K562 (cell line): ENCODE data around the gene NME4. TPM values are rescaled to one million over a fixed set of nuclear protein-coding genes. Genes with fewer than 3 reads are reported as not detected.

Experiments used
- E2F6 ChIP-seq, 2 experiments: IDR thresholded peaks; 2 replicates each; pipeline ENCODE4 v1.6.1; 2011; ENCODE audit warnings: borderline replicate concordance in 1 of 2, control low read depth in 1 of 2, low read depth in 1 of 2, low read length in 1 of 2, mild to moderate bottlenecking in 1 of 2, mixed read lengths in 1 of 2, moderate library complexity in 1 of 2; ENCODE audit not compliant: insufficient read depth in 1 of 2, insufficient read length in 1 of 2, poor library complexity in 1 of 2, severe bottlenecking in 1 of 2; ENCODE audit errors: extremely low read depth in 1 of 2
- L3MBTL2 ChIP-seq: fragments of 450-650 bp; IDR thresholded peaks from 2 replicates; pipeline ENCODE4 v1.6.1; 2016; ENCODE audit warnings: mild to moderate bottlenecking, moderate library complexity
- SIN3A ChIP-seq, 2 experiments: fragments of 150-350 bp in 1 of 2; IDR thresholded peaks; 2 replicates each; pipeline ENCODE4 v1.6.1; 2011 to 2016; ENCODE audit warnings: borderline replicate concordance in 2 of 2, low read depth in 2 of 2, low read length in 2 of 2, mild to moderate bottlenecking in 2 of 2, moderate library complexity in 2 of 2; ENCODE audit not compliant: control insufficient read depth in 1 of 2
- USF1 ChIP-seq: sonication (generic); formaldehyde crosslinking; IDR thresholded peaks from 2 replicates; pipeline ENCODE4 v1.9.0; 2022; ENCODE audit warnings: mild to moderate bottlenecking, missing genetic modification reagents
- VEZF1 ChIP-seq: fragments of 200-800 bp; sonication (Bioruptor generic); IDR thresholded peaks from 2 replicates; pipeline ENCODE4 v1.6.1; 2017; ENCODE audit warnings: missing genetic modification characterization, missing compliant biosample characterization
- ZBTB49 ChIP-seq: sonication (generic); formaldehyde crosslinking; IDR thresholded peaks from 2 replicates; pipeline ENCODE4 v1.8.0; 2022; ENCODE audit warnings: missing genetic modification reagents, mild to moderate bottlenecking, borderline replicate concordance
- ZBTB9 ChIP-seq: fragments of 450-650 bp; formaldehyde crosslinking; IDR thresholded peaks from 2 replicates; pipeline ENCODE4 v1.4.0; 2020; ENCODE audit warnings: mild to moderate bottlenecking, moderate library complexity
- ZC3H4 ChIP-seq: sonication (generic); formaldehyde crosslinking; IDR thresholded peaks from 2 replicates; pipeline ENCODE4 v1.9.0; 2021; ENCODE audit warnings: missing genetic modification reagents, borderline replicate concordance
- polyA plus RNA-seq, 8 experiments: library from polyadenylated mRNA; depleted of rRNA in 4 of 8; stranded (reverse) in 5 of 8; unstranded in 3 of 8; fragments of >200 nt; fragmentation: Nextera tagmentation in 2 of 8; fragmentation: Illumina TruSeq in 1 of 8; extraction: Ambion mirVana in 2 of 8; extraction: Trizol in 1 of 8; gene quantifications; 2 replicates each; pipeline versions ENCODE4 v1.2.1 to v1.2.3, GENCODE V29; 2011 to 2014; ENCODE audit warnings: inconsistent platforms in 1 of 8, missing spikeins in 1 of 8
- total RNA-seq, 7 experiments: library from RNA; depleted of rRNA in 6 of 7; stranded (reverse); fragments of >200 nt in 6 of 7; fragmentation: Illumina TruSeq in 2 of 7; extraction: Trizol in 2 of 7; gene quantifications; 2 replicates each; pipeline versions ENCODE4 v1.2.1 to v1.2.3, GENCODE V29; 2011 to 2021; ENCODE audit warnings: low replicate concordance in 1 of 7

NME4 gene
- total and polyA plus RNA-seq, 9 of the 15 experiments (the other 6 are each of a cell fraction or from before 2014, with no cell fraction given) = 15.4 to 264 (median 139) TPM

GRCh38 chr16:351804-352520, 45.0 kb upstream of the NME4 start (continued):
- TF ChIP-seq E2F6 (IDR thresholded peaks at IDR 0.05; ENCODE audit: borderline replicate concordance in 1 of 2, extremely low read depth in 1 of 2, insufficient read depth in 1 of 2, insufficient read length in 1 of 2, low read depth in 1 of 2, low read length in 1 of 2, poor library complexity in 1 of 2, severe bottlenecking in 1 of 2) (peak; percentile 71 to 94), USF1 (CRISPR knock-in tag) (no peak), L3MBTL2 (peak; percentile 89), ZC3H4 (CRISPR knock-in tag) (no peak), ZBTB49 (no peak), VEZF1 (CRISPR knock-in tag) (no peak), SIN3A (IDR thresholded peaks at IDR 0.05; ENCODE audit: borderline replicate concordance in 2 of 2, control insufficient read depth in 1 of 2, low read depth in 2 of 2, low read length in 2 of 2) (0 out of 4 replicates have a peak, but pooled peaks of 1 of the 2 experiments have one; percentile 34), ZBTB9 (CRISPR knock-in tag) (0 out of 2 replicates have a peak, but pooled peaks have one; percentile 36)
